Natural killer cell treated with Interleukin-12 subunit alpha and Interleukin-12 subunit beta and Interleukin-15 and Interleukin-18, amount 100 ng/mL, for 72 hours (primary cell): Measurements from ENCODE around the gene EMB. TPM values are rescaled to one million over a fixed set of nuclear protein-coding genes. Genes with fewer than 3 reads are reported as not detected.
"Not testable (repeated sequence)": the region's sequence is repeated elsewhere in the genome, so short reads cannot be mapped to it uniquely, and the experiment has no call there.

Source experiments
- ATAC-seq, 2 donors: fragments of 150-1000 bp; cut with Tn5 transposase in 1 of 2; sonication (Bioruptor Pico), chemical (Tn5 transposase) in 1 of 2; 2 replicates each; pipeline ENCODE4 v1.10.0; 2021
- DNase-seq: peaks from one replicate; pipeline ENCODE4 v3.0.0; 2022; ENCODE audit warnings: low spot score
- H3K27ac Mint-ChIP-seq, 2 donors: 1 replicate in 1 of 2; 2 replicates in 1 of 2; pipeline ENCODE4 v1.8.0; 2022; ENCODE audit warnings: mixed read lengths in 2 of 2, mild to moderate bottlenecking in 1 of 2, moderate library complexity in 1 of 2
- H3K27me3 Mint-ChIP-seq, 2 donors: 1 replicate in 1 of 2; 2 replicates in 1 of 2; pipeline ENCODE4 v1.8.0; 2022; ENCODE audit warnings: mixed read lengths in 2 of 2
- H3K36me3 Mint-ChIP-seq: one replicate; pipeline ENCODE4 v1.8.0; 2022; ENCODE audit warnings: mixed read lengths
- H3K4me1 Mint-ChIP-seq, 2 donors: 1 replicate in 1 of 2; 2 replicates in 1 of 2; pipeline ENCODE4 v1.8.0; 2022; ENCODE audit warnings: low read depth in 2 of 2, mixed read lengths in 2 of 2, mild to moderate bottlenecking in 1 of 2
- H3K4me3 Mint-ChIP-seq: one replicate; pipeline ENCODE4 v1.8.0; 2022; ENCODE audit warnings: mixed read lengths
- H3K9me3 Mint-ChIP-seq: 2 replicates; pipeline ENCODE4 v1.8.0; 2022; ENCODE audit warnings: mixed read lengths
- total RNA-seq, 2 donors: library from RNA; stranded (reverse); gene quantifications; one replicate each; pipeline ENCODE4 v1.2.3, GENCODE V29; 2022

Gene EMB
- total RNA-seq, 2 donors from 2014 or later = 70.5 to 103 TPM

GRCh38 chr5:50410932-50411331, 30.2 kb downstream of the EMB start:
- not testable (repeated sequence) for H3K36me3 Mint-ChIP-seq, H3K4me3 Mint-ChIP-seq, H3K27me3 Mint-ChIP-seq, ATAC-seq, H3K9me3 Mint-ChIP-seq, DNase-seq, H3K27ac Mint-ChIP-seq
- peaks cover 29 to 32% of the 10 kb centered on the region in 2 donors for H3K4me1 Mint-ChIP-seq

GRCh38 chr5:50406877-50407276, 34.2 kb downstream of the EMB start:
- no peak overlapping the region for H3K4me3 Mint-ChIP-seq
- no peaks in the 10 kb centered on the region for H3K9me3 Mint-ChIP-seq
- ATAC-seq (no peak), DNase-seq (no peak)
- no peaks in the 10 kb centered on the region for H3K36me3 Mint-ChIP-seq
- no peak overlapping the region for H3K27ac Mint-ChIP-seq
- H3K4me1 Mint-ChIP-seq = peaks cover 12 to 15% of the 10 kb centered on the region in 2 donors
- no peaks in the 10 kb centered on the region for H3K27me3 Mint-ChIP-seq

GRCh38 chr5:50401336-50401735, 39.8 kb downstream of the EMB start:
- Mint-ChIP-seq H3K27ac (no peak overlapping the region), H3K36me3 (no peaks in the 10 kb centered on the region)
- no peak for ATAC-seq

GRCh38 chr5:50393925-50394609, 47.0 kb downstream of the EMB start:
- H3K36me3 Mint-ChIP-seq, ATAC-seq, H3K27ac Mint-ChIP-seq, H3K27me3 Mint-ChIP-seq, DNase-seq, H3K9me3 Mint-ChIP-seq, H3K4me3 Mint-ChIP-seq: not testable (repeated sequence)
- H3K4me1 Mint-ChIP-seq = peaks cover 16 to 26% of the 10 kb centered on the region in 2 donors

More at GRCh38 chr5:50401336-50401735, 39.8 kb downstream of the EMB start:
- no peak overlapping the region for H3K4me3 Mint-ChIP-seq
- no peaks in the 10 kb centered on the region for H3K27me3 Mint-ChIP-seq
- no peak for DNase-seq
- H3K9me3 Mint-ChIP-seq = no peaks in the 10 kb centered on the region
- peaks cover 3% of the 10 kb centered on the region in 2 donors for H3K4me1 Mint-ChIP-seq

- Mint-ChIP-seq H3K4me1 (peaks cover 28 to 35% of the 10 kb centered on the region in 2 donors), H3K36me3 (peaks cover 20% of the 10 kb centered on the region)
- not testable (repeated sequence) for H3K27me3 Mint-ChIP-seq, ATAC-seq, H3K9me3 Mint-ChIP-seq, H3K4me3 Mint-ChIP-seq, H3K27ac Mint-ChIP-seq, DNase-seq
Observed at GRCh38 chr5:50392289-50392688, 48.8 kb downstream of the EMB start.

- H3K36me3 Mint-ChIP-seq = peaks cover 19% of the 10 kb centered on the region
- peaks cover 15 to 17% of the 10 kb centered on the region in 2 donors for H3K4me1 Mint-ChIP-seq
- not testable (repeated sequence) for H3K9me3 Mint-ChIP-seq, H3K27me3 Mint-ChIP-seq, H3K4me3 Mint-ChIP-seq, DNase-seq, H3K27ac Mint-ChIP-seq, ATAC-seq
Observed at GRCh38 chr5:50384381-50384780, 56.7 kb downstream of the EMB start.

GRCh38 chr5:50376696-50377095, 64.4 kb downstream of the EMB start:
- not testable (repeated sequence) for H3K4me3 Mint-ChIP-seq, ATAC-seq, DNase-seq, H3K9me3 Mint-ChIP-seq, H3K27me3 Mint-ChIP-seq, H3K27ac Mint-ChIP-seq
- peaks cover 15 to 29% of the 10 kb centered on the region in 2 donors for H3K4me1 Mint-ChIP-seq
- H3K36me3 Mint-ChIP-seq = peaks cover 16% of the 10 kb centered on the region

- H3K9me3 Mint-ChIP-seq, DNase-seq, H3K4me3 Mint-ChIP-seq, H3K27me3 Mint-ChIP-seq, ATAC-seq: not testable (repeated sequence)
- peak overlapping the region in 1 of 2 donors; percentile 19 for H3K27ac Mint-ChIP-seq
- H3K4me1 Mint-ChIP-seq = peaks cover 13 to 18% of the 10 kb centered on the region in 2 donors
- peaks cover 13% of the 10 kb centered on the region for H3K36me3 Mint-ChIP-seq
Observed at GRCh38 chr5:50369287-50370033, 71.6 kb downstream of the EMB start.

- ATAC-seq = no peak
- DNase-seq = no peak
- H3K4me1 Mint-ChIP-seq = peaks cover 20 to 22% of the 10 kb centered on the region in 2 donors
- peaks cover 17% of the 10 kb centered on the region for H3K36me3 Mint-ChIP-seq
- H3K27ac Mint-ChIP-seq = peak overlapping the region; percentile 36 to 88
- H3K4me3 Mint-ChIP-seq = no peak overlapping the region
- peaks cover 5% of the 10 kb centered on the region for H3K9me3 Mint-ChIP-seq
- no peaks in the 10 kb centered on the region for H3K27me3 Mint-ChIP-seq
Observed at GRCh38 chr5:50365426-50366251, 75.4 kb downstream of the EMB start.

GRCh38 chr5:50364535-50365309, 76.4 kb downstream of the EMB start:
- H3K36me3 Mint-ChIP-seq = peaks cover 17% of the 10 kb centered on the region
- H3K9me3 Mint-ChIP-seq, H3K27me3 Mint-ChIP-seq, DNase-seq, H3K4me3 Mint-ChIP-seq, ATAC-seq: not testable (repeated sequence)
- peaks cover 20 to 22% of the 10 kb centered on the region in 2 donors for H3K4me1 Mint-ChIP-seq
- peak overlapping the region; percentile 36 to 88 for H3K27ac Mint-ChIP-seq

- H3K27ac Mint-ChIP-seq = no peak overlapping the region
- peaks cover 10% of the 10 kb centered on the region for H3K36me3 Mint-ChIP-seq
- H3K4me1 Mint-ChIP-seq = peaks cover 6 to 9% of the 10 kb centered on the region in 2 donors
- no peak for DNase-seq
- no peak for ATAC-seq
- no peaks in the 10 kb centered on the region for H3K9me3 Mint-ChIP-seq
- H3K4me3 Mint-ChIP-seq = no peak overlapping the region
- no peaks in the 10 kb centered on the region for H3K27me3 Mint-ChIP-seq
Observed at GRCh38 chr5:50359187-50359586, 81.9 kb downstream of the EMB start.

GRCh38 chr5:50352382-50352781, 88.7 kb downstream of the EMB start:
- DNase-seq (no peak), ATAC-seq (no peak)
- Mint-ChIP-seq H3K27me3 (no peaks in the 10 kb centered on the region), H3K4me1 (peaks cover 7 to 9% of the 10 kb centered on the region in 2 donors), H3K4me3 (no peak overlapping the region), H3K27ac (no peak overlapping the region), H3K9me3 (no peaks in the 10 kb centered on the region), H3K36me3 (no peaks in the 10 kb centered on the region)
